GM10266 (cell line): ENCODE measurements around the gene SLC10A6.

ENCODE experiments used
- DNase-seq: peaks from one replicate; pipeline ENCODE4 v3.0.0; 2012; ENCODE audit errors: extremely low spot score
- TF ChIP-seq, protein P1 (sequence below): IDR thresholded peaks from 2 replicates; pipeline ENCODE4 v1.5.1; 2012; ENCODE audit warnings: mild to moderate bottlenecking, low read depth; ENCODE audit not compliant: control insufficient read depth, insufficient read depth; ENCODE audit errors: missing control alignments

SLC10A6 gene

DNA sequence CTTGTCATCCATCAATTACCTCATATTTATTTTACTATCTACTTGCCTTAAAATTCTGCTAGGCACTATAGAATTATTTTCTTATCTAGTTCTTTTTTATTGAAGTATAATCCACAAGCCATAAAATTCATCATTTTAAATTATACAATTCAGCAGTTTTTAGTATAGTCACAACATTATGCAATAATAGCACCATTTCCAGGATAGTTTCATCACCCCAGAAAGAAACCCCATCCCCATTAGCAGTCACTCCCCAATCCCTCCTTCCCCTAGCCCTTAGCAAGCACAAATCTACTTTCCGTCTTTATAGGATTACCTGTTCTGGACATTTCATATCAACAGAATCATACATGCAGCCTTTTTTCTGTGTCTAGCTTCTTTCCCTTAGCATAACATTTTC, 15.6 kb downstream of the SLC10A6 start:
- DNase-seq, result no peak
- TF ChIP-seq, protein P1, sequence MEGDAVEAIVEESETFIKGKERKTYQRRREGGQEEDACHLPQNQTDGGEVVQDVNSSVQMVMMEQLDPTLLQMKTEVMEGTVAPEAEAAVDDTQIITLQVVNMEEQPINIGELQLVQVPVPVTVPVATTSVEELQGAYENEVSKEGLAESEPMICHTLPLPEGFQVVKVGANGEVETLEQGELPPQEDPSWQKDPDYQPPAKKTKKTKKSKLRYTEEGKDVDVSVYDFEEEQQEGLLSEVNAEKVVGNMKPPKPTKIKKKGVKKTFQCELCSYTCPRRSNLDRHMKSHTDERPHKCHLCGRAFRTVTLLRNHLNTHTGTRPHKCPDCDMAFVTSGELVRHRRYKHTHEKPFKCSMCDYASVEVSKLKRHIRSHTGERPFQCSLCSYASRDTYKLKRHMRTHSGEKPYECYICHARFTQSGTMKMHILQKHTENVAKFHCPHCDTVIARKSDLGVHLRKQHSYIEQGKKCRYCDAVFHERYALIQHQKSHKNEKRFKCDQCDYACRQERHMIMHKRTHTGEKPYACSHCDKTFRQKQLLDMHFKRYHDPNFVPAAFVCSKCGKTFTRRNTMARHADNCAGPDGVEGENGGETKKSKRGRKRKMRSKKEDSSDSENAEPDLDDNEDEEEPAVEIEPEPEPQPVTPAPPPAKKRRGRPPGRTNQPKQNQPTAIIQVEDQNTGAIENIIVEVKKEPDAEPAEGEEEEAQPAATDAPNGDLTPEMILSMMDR, result no peak

DNA sequence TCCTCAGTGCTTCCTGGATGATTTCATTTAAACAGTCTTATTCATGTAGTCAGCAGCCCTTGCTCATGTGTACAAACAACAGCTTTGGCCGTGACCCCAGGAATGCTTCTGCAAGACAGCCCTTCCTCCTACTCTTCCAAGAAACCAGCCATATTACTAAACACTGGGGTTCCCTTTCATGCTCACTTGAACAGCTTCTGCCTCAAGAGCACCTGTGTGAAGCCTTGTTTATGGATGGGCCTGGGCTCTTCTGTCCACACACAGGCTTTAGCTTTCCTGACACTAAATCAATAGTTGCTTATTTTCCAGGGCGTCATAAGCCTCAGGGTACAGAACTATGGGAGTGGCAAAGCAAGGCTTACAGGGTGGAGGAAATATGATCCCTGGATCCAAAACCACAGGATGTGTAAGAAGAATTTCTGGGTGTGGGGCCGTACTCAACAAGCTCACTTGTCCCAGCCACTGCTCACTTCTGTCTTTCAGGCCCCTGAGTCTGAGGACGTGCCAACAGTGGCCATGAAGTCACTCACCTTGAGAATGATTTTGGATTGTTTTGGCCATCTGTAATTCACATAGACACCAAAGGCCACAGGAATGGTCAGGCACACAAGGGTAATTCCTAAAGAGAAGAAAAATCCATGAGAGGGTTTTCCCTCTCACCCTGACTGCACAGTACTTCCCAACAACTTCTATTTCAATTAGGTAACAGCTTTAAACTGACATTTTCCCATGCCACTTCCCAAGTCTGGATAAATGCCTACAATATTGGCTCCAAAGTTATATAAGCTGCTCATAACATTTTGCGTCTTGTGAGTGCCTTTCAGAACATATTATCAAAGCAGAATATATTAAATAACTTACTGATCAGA, 17.7 kb downstream of the SLC10A6 start:
- TF ChIP-seq, protein P1, result no peak
- DNase-seq, result no peak

DNA sequence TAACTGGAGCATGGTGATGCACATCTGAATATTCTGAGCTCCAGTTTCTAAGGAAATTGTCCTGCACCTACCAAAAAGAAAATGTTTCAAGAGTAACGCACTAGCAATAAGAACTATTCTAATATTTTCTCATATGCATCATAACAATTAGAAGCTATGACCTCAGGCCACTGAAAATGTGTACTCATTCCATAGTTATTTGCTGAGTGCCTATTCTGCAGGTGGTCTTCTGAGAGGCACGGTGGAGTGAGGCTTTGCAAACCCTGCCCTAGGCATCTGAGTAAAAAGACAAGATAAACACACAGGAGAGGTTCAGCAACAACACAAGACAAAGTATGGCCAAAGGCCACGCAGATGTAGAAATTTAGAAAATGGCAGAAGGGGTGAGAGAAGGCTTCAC, 23.7 kb downstream of the SLC10A6 start:
- no peak for DNase-seq
- TF ChIP-seq, protein P1, result no peak

DNA sequence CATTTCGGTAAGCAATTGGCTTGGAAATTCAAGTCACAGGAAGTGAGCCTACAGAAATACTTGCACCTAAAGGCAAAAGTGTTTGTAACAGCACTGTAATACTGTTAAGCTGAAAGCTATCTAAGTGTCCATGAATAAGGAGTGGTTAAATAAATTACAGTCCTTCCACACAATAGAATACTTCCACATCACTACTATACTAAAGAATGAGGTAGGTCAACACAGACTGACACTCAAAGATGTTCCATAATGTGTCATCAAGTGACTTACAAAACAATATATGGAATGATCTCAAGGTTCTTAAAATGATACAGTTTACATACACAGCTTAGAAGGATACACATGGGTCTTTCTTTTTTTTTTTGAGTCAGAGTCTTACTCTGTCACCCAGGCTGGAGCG, 27.0 kb downstream of the SLC10A6 start:
- TF ChIP-seq, protein P1, result no peak
- no peak for DNase-seq

DNA sequence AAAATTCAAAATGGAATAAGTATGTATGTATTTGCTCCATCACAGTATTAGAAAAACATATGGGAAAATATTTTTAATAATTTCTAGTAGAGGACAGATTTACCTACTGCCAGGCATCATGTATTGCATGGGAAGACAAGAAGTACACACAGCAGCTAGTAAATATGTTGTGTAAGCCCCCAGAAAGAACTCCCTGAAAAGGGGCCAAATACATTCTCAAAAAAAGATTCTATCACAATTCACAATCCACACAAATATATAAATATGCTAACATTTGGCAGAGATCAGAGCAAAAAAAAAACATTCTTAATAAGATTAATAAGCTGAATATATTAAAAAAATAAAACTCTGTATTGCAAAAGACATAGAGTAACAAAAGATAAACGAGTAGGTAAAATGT, 28.0 kb downstream of the SLC10A6 start:
- TF ChIP-seq, protein P1, result no peak
- DNase-seq, result no peak

DNA sequence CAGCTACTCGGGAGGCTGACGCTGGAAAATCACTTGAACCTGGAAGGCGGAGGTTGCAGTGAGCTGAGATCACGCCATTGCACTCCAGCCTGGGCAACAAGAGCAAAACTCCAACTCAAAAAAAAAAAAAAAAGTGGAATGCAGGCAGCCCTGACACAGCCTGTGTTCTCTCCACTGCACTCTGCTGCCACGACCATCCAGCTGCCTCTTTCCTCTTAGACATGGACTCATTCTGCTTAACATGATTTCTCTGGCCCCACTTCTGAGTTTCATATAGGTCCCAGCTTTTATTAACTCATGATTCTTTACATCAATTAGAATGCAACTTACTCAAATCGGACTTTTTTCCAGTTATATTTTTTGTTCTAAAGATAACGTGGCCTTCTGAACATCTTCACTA, 29.6 kb downstream of the SLC10A6 start:
- no peak for DNase-seq
- TF ChIP-seq, protein P1, result no peak

DNA sequence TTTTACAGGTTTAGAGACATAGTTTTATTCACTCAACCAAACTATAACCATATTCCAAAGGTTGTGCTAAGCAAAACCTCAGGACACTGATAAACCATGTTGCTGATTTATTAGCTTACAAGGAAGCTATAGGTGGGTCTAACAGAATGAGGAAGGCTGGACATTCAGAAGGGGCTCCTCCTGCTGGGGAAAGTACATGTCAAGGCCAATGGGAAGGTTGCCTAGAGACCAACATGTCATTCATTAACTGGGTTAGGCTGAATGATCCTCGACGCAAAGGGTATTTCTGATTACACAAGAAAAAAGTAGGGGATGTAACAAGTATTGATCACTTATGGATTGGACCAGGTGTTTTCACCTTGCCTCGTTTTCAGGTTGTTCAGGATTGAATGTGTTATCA, 30.3 kb downstream of the SLC10A6 start:
- no peak for DNase-seq
- TF ChIP-seq, protein P1, result no peak
